GM18517 (cell line): ENCODE measurements around the gene KRTAP10-5.
"Not testable (repeated sequence)": the region's sequence is repeated elsewhere in the genome, so short reads cannot be mapped to it uniquely, and the experiment has no call there.

Experiments used
- ATAC-seq: cut with Tn5 transposase; IDR thresholded peaks from one replicate; pipeline ENCODE4 v1.9.1; 2021; ENCODE audit warnings: mild to moderate bottlenecking, moderate library complexity; ENCODE audit not compliant: unreplicated experiment

The KRTAP10-5 gene

DNA sequence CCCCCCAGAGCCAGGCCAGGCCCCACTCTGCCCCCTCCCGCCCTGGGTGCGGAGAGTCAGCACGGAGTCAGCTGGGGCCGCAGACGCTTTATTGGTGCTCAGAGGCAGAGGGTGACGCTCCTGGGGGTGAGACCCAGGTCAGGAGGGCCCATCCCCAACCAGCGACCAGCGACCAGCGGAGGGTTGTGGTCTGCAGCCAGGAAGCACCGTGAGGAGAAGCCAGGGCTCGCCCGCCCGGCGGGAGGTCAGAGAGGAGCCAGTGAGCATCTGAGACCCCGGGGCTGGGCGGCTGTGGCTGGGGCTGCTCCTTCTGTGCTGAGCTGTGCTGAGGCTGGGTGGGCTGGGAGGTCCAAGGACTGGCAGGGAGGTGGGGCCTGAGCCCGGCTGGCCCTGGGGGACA is 30.1 kb downstream of the KRTAP10-5 start:
- not testable (repeated sequence) for ATAC-seq

DNA sequence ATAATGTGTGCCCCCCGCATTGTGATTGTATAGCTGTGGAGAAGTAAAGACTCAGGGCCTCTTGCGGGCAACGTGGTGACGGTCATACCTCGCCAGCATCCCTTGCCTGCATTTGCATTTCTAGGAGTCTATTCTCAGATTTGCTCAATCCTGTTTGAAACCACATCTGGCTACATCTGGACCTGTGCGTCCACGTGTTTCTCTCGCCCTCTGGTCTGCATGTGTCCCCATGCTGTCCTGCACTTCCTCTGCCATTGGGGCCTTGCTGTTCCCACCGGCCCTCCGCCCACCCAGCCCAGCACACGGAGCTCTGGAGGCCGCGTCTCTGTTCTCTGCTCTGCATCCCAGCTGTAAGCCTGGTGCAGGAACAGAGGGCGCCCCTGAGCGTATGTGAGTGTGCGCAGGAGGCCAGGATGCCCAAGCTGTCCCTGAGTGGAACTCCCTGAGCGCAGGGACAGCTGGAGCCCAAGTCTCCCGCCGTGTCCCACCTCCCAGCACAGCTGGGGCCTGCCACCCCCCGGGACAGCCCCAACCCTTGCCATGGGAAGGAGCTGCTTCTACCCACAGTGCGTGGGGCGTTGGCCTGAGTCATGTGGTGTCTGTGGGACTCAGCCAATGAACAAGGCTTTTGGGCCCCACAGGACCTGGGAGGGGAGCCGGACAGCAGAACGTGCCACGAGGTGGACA is 30.7 kb downstream of the KRTAP10-5 start:
- ATAC-seq = no peak

DNA sequence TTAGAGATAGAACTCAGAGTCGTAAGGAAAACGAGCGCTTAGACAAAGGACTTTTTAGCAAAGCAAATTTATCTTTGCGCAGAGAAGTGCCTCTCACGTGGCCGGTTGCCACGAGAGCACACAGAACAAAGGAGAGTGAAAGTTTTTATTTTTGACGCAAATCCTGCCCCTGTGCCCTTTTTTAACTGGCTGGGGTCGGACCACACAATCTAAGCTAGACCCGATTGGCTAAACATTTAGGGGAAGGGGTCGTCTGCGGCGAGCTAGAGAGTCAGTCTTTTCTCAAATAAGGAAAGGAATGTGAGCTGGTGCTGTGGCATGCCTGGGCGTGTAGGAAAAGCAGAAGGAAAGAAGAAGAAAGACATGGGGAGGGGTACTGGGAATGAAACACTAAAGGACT is 31.5 kb downstream of the KRTAP10-5 start:
- ATAC-seq = no peak

DNA sequence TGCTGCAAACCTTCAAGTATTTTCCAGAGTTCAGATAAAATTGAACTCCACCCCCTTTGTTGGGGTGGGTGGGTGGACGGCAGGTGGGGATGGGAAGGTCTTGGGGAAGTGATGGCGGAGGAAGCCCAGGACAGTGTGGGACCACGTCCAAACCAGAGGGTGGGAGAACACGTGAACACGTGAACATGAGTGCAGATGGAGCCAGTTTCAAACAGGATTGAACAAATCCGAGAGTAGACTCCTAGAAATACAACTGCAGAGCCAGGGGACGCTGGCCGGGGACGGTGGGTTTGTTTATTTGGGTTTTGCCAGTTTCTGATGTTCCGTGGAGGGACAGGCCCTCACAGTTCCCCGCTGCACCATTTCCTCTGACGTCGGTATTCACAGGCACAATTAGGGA is 32.0 kb downstream of the KRTAP10-5 start:
- no peak for ATAC-seq

DNA sequence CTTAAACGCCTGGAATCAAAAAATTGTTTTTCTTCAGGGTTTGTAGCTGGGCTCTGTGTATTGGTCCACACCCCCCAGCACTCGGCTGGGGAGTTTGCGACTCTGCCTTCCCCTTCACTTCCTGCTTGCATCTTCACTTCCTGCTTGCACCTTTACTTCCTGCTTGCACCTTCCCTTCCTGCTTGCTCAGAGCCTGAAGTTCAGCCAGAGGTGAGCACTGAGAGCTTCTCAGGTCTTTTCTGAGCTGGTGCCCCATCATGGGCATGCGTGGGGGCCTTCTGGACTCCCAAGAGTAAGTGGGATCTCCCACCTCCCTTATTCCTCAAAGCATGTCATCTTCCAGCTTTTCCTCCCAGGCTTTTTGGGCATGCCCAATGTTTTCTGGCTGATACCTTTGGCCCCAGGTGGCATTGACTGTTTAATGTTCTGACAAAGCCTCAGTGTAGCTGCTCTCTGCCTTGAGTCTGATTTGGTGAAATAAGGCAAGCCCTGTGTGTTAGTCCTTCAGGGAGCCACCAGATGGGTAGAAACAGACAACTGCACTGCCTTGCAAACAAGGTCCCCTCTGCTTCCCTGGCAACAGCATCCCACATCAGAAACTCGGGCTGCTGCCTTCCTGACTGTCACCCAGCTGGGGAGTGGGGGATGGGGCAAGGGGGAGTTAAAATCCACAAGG is 32.6 kb downstream of the KRTAP10-5 start:
- no peak for ATAC-seq

DNA sequence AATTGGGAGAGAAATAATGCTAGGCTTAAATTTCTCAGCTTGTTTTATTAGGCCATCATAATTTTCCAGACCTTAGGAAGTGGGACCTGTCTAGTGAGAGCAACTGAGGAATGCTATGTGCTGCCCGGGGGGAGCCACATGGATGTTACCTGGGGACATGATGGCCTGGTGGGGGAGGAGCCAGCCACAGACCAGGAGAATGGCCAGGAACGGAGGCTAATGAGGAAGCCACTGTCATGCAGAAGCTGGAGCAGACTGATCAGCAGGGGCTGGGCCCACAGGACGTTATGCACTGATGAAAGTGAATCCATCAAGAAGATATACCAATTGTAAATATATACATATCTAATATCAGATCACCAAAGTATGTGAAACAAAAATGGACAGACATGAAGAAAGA is 35.8 kb downstream of the KRTAP10-5 start:
- ATAC-seq = no peak

DNA sequence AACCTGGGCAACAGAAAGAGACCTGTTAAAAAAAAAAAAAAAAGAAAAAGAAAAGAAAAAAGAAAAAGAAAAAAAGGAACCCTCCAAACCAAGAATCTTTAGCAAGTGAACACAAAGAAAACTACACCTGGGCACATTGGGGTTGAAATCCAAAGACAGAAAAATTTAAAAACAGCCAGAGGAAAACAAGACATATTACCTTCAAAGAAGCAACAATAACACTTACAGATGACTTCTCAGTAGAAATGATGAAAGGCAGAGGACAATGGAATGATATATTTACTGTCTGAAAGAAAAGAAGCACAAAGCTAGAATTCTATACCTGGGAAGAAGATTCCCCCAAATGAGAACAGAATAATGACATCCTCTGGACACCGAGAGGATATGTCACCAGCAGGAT is 37.7 kb downstream of the KRTAP10-5 start:
- no peak for ATAC-seq

DNA sequence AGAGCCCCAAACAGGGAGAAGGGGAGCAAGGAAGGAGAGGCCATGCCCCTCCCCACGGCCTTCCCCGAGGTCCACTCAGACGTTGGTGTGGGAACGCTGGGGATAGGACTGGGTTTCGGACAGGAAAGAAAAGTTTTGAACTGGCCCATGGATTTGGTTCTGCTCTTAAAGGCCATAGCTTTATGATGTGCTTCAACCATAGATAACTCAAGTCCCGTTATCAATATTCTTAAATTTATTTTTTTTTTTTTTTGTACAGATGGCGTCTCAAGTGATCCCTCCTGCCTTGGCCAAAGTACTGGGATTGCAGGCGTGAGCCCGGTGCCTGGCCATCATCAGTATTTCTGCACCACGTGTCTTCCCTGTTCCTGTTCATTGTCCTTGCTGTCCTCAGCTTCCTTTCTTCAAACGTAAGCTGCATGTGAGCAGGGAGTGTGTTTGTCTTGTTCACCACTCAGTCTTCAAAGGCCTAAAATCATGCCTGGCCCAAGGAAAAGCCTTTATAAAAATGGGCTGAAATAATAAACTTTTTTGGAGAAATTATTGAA is 39.6 kb downstream of the KRTAP10-5 start:
- ATAC-seq = no peak

DNA sequence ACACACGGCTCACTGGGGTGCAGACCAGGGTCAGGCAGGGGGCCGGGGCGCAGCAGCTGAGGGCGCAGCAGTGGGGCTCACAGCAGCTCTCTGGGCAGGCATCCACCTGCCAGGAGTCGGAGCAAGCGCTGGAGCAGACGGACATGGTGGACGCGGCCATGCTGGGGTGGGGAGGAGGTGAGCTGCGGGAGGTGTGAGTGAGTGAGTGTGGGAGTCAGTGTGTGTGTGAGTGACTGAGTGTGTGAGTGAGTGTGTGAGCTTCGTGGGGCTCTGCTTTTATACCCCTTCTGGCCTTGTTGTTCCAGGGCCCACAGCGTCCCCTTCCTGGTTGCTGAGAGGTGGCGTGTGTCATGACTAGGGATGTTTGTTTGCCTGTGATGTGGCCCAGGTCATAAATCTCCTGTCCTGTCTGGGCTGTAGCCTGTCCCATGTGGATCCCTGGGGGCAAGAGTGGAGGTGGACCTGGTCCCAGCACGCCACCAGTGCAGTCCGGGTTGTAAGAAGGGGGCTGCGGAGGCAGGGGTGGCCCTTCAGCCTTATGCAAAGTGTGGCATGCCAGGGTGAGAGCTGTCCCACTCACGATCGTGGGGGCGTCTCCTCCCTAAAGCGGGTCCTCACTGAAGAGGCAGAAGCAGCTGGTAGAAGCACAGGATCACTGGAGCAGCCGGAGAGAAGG is 40.3 kb downstream of the KRTAP10-5 start, which contains the start of gene KRTAP10-1:
Gene KRTAP10-1 (minus strand): TSS at position 205 of the 676 bp plus-strand sequence. CDS start 45 bp downstream, at position 160.
- ATAC-seq = no peak

DNA sequence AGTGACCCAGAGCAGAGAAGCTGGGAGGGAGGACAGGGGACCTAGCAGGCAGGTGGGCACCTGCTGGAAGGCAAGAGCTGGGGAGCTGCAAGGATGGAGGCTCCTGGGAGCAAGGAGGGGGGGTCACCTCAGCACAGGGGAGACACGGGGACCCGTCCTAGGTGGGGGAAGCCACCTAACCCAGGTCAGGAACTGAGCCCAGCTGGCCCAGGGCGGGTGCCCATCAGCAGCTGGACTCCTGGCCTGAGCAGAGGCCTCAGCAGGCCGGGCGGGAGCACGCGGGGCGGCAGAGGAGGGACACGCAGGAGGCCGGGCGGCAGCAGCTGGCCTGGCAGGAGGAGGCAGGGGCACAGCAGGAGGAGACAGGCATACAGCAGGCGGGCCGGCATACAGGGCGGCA is 41.4 kb downstream of the KRTAP10-5 start:
- no peak for ATAC-seq

DNA sequence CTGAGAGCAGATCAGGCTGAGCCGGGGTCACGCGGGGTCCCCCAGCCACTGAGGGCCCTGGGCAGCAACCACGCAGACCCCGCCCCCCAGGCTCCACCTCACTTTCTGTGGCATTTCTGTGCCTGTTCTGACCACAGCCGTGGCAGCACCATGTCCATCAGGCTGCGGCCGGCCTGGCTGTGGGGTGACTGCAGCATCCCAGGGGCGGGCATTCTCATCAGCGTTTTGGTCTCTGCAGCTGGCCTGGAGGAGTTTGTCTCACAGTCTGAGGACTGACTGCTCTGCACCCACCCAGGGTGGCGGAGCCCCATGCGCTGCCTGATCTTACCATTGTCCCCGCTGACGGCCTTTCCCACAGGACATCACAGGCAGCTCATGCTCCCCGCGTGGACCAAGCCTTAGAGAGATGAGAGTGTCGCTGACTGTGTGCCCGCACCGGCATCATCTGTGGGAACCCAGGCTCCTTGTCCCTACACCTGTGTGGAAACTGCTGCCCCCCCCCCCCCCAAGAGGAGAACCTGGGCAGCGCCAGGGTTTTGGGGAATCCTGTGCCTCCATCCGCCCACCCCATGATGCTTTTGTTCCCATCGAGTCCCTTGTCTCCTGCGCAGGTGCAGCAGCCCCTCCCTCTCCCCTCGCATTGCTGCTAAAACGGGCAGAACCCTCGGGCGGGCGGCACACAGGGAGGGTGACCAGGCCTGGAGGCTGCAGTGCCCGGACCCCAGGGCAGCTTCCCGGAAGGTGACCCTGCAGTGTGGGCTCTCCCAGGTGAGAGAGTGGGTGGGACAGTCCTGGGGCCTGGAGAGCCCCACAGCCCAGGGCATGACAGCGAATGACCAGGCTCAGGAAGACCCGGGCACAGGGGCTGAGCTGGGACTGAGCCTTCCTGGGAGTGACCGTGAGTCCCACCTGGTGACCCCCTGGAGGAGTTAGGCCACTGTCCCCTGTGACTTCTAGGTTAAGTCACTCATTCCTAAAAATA is 42.2 kb downstream of the KRTAP10-5 start:
- no peak for ATAC-seq

DNA sequence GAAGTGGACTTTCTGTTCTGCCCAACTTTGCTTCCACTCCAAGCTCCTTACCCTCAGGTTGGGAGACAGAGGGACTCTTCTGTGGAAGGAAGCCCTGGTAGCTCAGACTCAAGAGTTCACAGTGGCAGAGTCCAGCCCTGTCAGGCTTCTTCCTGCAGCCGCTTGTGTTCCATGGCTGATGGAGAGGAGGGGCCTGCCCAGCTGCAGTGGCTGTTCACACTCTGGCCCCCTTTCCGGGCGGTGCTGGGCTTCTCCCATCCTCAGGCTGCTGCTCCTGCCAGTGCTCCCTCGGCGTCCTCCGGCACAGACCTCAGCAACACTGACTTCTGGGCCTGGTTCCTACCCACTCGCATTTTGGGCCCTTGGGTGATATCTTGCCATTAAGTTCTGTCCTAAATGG is 44.4 kb downstream of the KRTAP10-5 start:
- no peak for ATAC-seq

DNA sequence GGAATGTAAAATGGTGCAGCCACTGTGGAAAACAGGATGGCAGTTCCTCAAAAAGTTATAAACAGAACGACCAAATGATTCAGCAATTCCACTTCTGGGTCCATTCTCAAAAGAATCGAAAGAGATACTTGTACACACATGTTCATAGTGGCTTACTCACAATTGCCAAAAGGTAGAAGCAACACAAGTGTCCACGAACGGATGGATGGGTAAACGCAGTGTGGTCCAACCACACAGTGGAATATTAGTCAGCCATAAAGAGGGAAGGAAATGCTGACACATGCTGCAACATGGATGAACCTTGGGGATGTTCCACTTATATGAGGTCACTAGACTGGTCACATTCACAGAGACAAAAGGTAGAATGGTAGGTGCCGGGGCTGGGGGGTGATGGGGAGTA is 45.7 kb downstream of the KRTAP10-5 start:
- no peak for ATAC-seq

DNA sequence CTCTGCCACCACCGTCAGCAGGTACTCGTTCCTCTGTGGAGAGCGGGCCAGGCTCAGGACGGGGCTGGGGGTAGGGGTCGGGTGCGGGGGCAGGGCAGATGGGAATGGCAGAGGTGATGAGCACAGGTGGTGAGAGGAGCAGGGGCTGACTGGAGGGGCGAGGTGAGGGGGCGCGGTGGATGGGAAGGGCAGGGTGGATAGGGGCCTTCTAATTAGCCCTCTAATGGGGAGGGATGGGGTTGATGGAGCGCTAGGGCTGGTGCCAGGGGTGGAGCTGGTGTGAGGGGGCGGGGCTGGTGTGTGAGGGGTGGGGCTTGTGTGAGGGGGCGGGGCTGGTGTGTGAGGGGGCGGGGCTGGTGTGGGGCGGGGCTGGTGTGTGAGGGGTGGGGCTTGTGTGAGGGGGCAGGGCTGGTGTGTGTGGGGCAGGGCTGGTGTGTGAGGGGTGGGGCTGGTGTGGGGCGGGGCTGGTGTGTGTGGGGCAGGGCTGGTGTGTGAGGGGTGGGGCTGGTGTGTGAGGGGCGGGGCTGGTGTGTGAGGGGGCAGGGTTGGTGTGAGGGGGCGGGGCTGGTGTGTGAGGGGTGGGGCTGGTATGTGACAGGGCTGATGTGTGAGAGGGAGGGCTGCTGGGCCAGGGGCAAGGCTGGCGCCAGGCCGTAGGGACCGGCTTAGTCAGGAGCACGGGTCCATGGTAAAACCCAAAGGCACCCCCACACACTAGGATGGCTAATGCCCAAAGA is 46.3 kb downstream of the KRTAP10-5 start:
- ATAC-seq = no peak

DNA sequence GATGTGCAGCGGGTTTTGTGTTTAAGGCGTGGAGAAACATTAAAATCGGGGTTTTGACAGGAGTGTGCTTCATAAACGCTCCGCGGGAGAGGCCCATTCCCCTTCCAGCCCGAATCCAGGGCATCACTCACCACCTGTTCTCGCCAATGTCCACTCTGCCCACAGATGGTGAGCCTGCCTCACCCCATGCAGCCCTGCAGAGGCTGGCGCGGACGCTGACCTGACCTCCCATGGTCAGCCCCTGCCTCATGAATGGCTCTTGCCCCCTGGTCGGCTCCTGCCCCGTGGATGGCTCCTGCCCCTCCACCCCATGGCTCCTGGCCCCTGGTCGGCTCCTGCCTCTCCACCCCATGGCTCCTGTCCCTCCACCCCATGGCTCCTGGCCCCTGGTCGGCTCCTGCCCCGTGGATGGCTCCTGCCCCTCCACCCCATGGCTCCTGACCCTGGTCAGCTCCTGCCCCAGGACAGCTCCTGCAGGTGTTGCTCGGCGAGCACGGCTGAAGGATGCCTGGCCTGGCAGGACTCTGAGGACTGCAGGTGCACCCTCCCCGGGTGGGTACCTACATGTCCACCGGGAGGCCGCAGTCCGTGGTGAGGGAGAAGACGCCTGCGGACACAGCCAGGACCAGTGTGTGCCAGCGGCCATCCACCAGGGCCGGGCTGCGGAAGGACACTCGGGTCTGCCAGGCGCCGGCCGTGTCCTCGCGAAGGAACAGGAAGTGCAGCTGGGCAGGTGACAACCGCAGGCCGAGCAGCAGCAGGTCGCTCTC is 47.1 kb downstream of the KRTAP10-5 start:
- ATAC-seq = no peak

DNA sequence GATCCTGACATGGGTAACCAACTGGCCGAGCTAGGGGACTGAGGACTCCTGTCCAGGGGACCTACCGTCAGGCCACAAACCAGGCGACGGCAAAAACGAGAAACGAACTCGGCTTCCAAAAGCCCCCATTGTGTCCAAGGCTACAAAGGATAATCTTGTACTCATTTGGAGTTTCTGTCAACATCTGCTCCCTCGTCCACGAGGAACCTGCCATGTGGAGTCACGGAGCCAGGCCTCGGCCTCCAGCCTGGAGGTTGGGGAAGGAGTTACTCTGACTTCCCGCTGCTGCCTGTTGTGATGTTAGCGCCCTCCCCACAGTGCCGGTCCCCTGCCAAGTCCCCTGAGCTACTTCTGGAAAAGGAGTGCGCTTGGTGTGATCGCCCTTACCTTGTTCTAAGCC is 47.7 kb downstream of the KRTAP10-5 start:
- no peak for ATAC-seq

DNA sequence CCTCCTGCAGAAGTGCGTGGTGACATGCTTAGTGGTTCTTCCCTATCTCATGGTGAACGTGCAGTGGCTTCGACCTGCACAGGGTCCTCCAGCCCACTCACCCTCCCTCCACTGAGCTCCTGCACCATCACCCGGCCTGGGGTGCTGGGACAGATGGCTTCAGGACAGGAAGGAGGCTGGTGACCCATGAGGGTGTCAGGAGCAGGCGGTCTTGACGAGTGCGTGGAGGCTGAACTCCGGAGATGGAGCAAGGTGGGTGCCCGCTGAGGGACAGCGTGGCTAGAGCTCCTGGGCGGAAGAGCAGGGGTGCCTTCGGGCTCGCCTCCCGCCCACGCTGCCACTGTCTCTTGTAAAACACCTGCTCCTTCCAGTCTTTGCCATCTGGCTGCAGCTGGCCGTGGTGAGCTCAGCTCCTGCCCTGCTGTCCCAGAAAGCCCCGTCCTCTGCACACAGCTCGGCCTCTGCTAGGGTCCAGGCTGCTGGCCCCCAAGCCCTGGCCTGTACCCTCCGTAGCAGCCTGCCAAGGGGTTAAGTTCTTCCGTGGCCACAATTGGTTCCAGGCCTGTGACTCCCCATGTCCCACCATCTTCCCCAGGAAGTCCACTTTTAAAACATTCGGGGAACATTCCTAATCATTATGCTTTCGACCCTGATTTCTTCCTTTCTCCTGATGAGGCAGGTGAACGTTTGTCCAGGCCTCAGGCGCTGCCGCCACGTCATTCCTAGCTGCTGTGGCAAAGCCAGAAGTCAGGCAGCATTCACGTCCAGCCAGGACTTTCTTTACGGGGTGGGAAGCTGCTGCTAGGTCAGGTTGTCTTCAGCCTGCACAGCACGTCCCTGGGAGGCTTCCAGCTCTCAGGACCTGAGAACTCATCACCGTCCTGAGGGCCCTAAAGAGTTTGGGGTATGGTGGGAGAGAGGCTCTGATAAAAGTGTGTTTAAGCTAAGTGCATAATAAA is 48.5 kb downstream of the KRTAP10-5 start:
- ATAC-seq = no peak
